Ovary (tissue), 3 donors: ENCODE data around the gene ZCRB1.

ENCODE experiments used
- CTCF ChIP-seq, 3 donors: fragments of 450-650 bp in 2 of 3; fragments of 200-600 bp in 1 of 3; IDR thresholded peaks; one replicate each; pipeline versions ENCODE4 v1.5.1 to v1.8.0; 2016 to 2022; ENCODE audit warnings: antibody characterized with exemption in 3 of 3, mild to moderate bottlenecking in 1 of 3
- POLR2A ChIP-seq: fragments of 450-650 bp; IDR thresholded peaks from one replicate; pipeline ENCODE4 v1.6.1; 2017; ENCODE audit warnings: antibody characterized with exemption, mild to moderate bottlenecking, moderate library complexity
- donor health status: DM: no; HTN: no; CAD: no.

- TF ChIP-seq CTCF (IDR thresholded peaks at IDR 0.05) = no peak
- no peak for TF ChIP-seq POLR2A
These were observed 29.3 kb downstream of the ZCRB1 start for GRCh38 chr12:42296503-42297109.
